NCI-H2227 treated with DMSO at 0.1 percent for 48 hours (cell line): Measurements from ENCODE around the gene SNX18.

Experiments
- DNase-seq: peaks from one replicate; lab custom pipeline; 2025; lab: John Stamatoyannopoulos, UW

Gene SNX18

DNA sequence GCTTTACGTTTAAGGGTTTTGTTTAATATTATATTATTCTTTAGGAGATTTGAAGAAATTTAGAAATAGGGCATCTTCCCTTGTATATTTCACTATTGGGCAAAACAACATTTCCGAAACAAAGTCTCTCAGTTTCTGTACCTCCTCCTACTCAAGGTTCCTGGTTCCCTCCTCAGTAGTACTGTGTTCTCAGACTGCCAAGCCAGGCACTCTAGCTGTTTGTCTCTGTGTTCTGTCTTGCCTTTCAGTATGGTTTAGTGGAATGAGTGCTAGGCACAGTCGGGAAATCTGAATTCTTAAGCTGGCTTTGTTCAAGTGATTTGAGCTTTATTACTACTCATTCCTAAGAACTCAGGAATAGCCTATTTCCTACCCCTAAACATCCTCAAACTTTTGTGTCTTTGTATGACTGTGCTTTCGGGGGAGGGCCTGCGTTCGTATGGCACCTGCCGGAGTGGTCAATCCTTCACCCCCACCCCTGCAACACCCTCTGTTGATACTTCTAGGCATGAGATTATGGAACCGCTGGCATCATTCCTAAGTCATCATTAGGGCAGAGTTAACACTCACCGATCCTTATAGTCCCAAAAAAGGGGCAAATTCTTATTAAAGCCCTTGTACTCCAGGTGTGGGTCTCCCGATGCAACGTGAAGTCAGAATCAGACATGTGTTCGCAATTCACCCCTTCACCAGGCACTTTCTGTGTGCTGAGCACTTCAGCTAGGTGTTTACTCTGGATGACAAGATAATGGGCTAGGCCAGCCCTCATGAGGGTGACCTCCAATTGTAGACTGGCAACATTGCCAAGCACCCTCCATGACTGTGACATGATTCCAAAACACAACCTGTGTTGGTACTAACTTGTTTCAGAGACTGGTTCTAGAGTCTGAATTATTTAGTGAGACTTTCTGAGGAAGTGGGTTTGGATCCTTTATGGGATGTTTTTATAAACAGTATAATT, 24.5 kb downstream of the SNX18 start:
- DNase-seq, result no peak

DNA sequence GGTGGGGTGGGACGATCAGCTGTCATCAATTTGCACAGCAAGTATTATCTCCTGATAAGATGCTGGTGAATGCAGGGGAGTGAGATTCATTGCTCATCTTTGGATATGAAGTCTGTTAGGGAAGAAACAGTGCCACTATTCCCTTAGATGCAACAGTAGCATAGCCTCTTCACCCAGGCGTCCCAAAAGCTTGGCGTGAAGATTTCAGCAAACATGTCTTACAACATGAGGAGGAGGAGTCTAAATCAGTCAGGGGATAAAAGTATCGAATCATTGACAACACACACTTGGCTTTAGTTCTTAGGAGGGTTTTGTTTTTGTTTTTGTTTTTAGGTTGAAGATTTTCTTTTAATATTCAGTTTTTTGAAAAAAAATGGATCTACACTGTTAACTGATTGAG, 26.5 kb downstream of the SNX18 start:
- no peak for DNase-seq

GRCh38 chr5:54545796-54546195, 28.2 kb downstream of the SNX18 start:
- DNase-seq, result no peak

DNA sequence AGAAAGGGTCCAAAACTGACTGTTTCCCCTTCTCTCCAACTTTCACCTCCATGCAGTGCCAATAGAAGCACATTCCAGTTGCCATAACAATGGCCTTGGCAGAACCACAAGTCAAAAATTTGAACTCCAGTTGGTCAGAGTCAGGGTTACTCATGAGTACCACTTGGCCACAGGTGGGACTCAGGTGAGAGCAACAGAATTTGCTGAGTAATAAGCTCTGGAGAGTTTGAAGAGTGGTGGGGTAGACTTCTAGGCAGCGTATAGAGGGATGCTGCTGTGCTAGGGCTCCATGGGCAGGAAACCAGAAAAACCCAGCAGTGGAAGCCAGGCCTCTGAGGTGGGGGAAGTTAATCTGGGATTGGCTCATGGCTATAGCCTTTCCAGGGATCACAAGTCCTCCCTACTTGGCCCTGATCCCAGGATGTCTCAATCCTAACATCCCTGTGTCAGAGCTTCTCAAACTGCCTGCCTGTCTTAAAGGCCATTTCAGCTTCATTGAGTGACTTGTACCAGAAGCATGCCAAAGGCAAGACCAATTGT, 30.2 kb downstream of the SNX18 start:
- no peak for DNase-seq

GRCh38 chr5:54548565-54548964, 31.0 kb downstream of the SNX18 start:
- DNase-seq, result no peak

- no peak for DNase-seq
These were observed 33.7 kb downstream of the SNX18 start for GRCh38 chr5:54551292-54551691.

- no peak for DNase-seq
These were observed 34.4 kb downstream of the SNX18 start for GRCh38 chr5:54551926-54552325.

DNA sequence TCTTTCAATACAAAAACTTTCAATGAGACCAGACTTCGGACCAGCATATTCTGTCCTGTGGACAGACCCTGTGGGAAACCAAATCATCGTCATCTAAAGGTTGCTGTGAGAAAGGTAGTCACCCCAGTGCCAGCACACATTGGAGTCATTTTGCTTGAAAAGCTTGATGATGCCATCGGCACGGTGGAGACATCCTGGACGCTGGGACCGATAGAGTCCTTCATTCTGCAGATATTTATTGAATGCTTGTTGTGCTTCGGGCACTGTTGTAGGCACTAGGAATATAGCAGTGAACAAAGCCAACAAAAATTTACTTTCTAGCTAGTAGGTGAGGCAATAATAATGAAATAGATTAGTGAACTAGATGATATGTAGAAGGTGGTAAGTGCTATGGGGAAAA, 34.9 kb downstream of the SNX18 start:
- DNase-seq, result no peak

DNA sequence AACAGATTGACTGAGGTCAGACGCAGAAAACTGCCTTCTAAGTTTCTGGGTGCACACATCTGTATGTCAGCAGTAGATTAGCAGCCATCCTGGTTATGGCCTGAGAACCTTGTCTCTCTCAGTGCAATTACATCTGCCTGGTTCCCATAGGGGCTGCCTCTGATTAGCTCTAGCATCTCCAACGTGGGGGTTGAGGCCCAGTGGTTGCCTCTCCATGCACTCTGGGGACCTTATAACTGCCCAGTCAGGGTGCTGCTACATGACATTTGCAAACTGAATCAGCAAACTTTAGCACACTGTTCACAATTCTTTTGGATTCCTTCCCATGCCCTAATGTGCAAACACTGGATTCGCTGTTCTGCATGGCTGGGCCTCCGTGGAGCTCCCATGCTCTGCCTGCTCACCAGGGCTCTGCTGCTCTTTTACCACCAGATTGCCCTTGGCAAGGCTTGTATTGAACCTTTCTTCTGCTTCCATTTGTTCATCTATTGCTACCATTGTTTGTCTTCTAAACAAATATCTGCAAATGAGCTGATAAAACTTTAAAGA, 36.2 kb downstream of the SNX18 start:
- no peak for DNase-seq

DNA sequence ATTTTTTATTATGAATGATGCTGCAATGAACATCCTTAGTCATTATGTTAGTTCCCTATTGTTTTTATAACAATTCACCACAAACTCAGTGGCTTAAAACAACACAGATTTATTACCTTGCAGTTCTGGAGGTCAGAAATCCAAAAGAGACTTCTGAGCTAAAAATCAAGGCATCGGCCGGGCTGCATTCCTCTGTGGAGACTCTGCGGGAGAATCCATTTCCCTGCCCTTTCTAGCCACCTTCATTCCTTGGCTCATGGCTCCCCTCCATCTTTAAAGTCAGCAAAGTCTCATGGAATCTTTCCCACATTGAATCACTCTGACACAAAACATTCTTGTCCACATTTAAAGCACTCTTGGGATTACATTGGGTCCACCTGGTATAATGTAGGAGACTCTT, 38.6 kb downstream of the SNX18 start:
- DNase-seq, result no peak

GRCh38 chr5:54558362-54558761, 40.8 kb downstream of the SNX18 start:
- no peak for DNase-seq

- no peak for DNase-seq
These were observed 44.1 kb downstream of the SNX18 start for GRCh38 chr5:54561651-54562050.

DNA sequence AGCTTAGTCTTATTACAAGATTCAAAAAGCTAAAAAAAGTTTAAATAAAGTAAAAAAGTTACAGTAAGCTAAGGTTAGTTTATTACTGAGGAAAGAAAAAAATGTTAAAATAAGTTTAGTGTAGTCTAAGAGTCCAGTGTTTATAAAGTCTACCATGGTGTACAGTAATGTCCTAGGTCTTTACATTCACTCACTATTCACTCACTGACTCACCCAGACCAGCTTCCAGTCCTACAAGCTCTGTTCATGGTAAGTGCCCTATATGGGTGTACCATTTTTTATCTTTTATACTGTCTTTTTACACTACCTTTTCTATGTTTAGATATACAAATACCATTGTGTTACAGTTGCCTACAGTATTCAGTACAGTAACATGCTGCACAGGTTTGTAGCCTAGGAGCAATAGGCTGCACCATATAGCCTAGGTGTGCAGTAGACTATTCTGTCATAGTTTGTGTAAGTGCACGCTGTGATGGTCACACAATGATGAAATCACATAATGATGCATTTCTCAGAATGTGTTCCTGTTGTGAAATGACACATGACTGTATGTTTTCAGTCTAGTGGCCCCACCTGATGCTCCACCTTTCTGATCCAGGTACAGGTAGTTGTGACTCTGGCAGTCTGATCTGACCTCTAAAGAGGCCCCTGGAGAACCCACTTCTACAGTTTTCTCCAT, 45.7 kb downstream of the SNX18 start:
- no peak for DNase-seq

DNA sequence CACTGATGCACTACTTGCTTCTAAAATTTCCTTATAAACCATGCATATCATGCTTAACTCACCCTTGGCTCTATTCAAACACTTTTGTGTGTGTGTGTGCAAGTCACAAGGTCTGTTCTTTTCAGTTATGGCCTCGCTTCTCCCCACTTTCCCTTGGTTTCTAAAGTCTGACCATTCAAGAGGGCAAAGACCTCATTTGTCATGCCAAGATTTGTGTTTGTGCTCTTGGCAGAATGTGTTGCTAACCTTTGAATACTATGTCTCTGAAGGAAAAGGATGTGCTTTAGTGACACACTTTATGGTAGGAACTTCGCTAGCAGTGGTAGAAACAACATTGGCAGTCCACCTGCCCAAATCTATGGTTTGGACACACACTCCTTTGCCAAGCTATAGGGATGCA, 50.4 kb downstream of the SNX18 start:
- no peak for DNase-seq

- DNase-seq, result no peak
These were observed 53.4 kb downstream of the SNX18 start for GRCh38 chr5:54570916-54571315.

DNA sequence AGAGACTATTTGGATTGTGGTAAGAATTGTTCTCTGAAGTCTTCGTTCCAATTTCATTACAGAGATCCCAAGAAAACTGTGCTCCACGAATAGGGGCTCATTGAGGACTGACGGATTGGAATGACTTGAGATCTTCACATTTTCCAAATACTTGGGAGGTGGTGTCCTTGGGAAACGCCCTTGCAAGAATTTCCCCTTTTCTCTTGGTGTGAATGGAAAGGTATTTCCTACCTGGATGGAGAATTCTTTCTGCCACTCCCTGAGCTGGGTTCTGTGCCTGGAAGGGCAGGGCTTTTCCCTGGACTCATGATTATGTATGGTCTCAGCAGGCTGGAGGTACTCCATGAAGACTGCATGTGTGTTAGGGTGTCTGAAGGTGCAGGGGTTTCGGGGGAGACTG, 53.9 kb downstream of the SNX18 start:
- DNase-seq, result no peak

GRCh38 chr5:54573812-54574489, 56.4 kb downstream of the SNX18 start:
- DNase-seq, result no peak

- DNase-seq, result no peak
These were observed 60.0 kb downstream of the SNX18 start for GRCh38 chr5:54577528-54577927.

DNA sequence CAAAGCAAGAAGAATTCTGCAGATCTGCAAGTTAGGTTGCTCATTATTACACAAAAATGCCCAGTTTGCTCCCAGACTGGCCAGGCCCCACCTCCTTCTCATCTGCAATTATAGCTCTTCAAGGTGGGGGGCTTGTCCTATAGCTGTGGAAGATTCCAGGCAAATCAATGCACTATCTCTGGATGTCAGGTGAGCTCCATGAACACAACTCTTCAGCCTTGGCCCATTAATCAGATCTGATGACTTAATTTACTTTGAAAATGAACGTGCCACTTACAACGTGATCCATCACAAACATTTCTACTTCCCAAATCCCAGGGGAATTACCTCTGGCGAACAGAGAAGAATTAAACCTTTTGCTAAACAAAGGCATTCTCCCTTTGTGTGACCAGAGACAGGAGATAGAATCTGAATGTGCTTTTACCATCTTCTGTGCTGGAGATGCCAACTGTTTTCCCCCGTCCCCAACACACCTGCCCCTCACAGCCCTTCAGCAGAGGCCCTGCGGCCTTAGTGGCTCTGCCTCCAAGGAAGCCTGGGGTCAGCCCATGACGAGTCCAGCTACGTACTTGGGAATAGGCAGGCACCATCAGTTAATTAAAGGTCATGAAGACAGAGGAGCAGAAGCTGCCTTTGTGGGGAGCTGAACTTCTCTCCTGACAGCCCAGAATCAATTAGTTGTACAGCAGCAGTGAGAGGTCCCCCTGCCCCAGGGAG, 60.5 kb downstream of the SNX18 start:
- DNase-seq, result no peak

DNA sequence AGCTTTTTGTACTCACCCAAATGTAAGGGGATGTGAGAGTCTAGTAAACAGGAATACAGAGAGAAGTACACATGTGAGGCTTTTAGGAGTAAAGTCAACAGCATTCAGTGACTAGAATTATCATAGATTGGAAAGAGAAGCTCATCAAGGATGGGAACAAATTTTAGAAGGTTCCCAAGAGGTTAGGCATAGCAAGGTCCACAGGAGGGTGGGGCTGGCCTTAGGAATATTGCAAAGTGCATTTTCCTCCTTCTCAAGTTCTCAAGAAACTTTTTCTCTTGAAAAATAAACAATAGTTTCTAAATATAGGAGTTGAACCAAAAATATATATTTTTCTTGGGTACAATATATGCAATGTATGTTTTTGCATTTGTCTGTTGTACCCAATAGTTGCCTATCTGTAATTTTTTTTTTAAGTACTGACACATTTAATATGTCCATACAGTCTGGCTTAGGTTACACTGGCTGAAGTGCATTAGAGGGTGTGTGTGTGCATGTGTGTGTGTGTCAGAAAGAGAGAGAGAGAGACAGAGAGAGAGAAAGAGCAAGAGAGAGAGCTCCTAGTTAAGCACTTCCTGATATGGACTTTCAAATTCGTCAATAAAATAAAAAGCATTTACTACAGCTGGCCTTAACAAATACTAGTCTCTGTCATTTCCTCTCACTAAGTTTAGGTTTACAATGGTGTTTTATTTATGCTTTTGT, 62.2 kb downstream of the SNX18 start:
- no peak for DNase-seq
